Ishikawa (cell line): ENCODE data around the gene LAMC3.

Experiments
- CEBPB ChIP-seq: IDR thresholded peaks from 2 replicates; pipeline ENCODE4 v1.6.1; 2012
- CREB1 ChIP-seq: IDR thresholded peaks from 2 replicates; pipeline ENCODE4 v1.6.1; 2012; ENCODE audit warnings: low read depth
- EGR1 ChIP-seq: IDR thresholded peaks from 2 replicates; pipeline ENCODE4 v1.6.1; 2012
- EP300 ChIP-seq: IDR thresholded peaks from 2 replicates; pipeline ENCODE4 v1.6.1; 2012; ENCODE audit warnings: borderline replicate concordance
- FOXM1 ChIP-seq: IDR thresholded peaks from 2 replicates; pipeline ENCODE4 v1.6.1; 2012; ENCODE audit warnings: low read depth, borderline replicate concordance
- MAX ChIP-seq: IDR thresholded peaks from 2 replicates; pipeline ENCODE4 v1.6.1; 2012
- NFIC ChIP-seq: IDR thresholded peaks from 2 replicates; pipeline ENCODE4 v1.6.1; 2012
- RAD21 ChIP-seq: IDR thresholded peaks from 2 replicates; pipeline ENCODE4 v1.6.1; 2012; ENCODE audit warnings: low read depth
- REST ChIP-seq: IDR thresholded peaks from 2 replicates; pipeline ENCODE4 v1.6.1; 2012; ENCODE audit warnings: low read depth, mild to moderate bottlenecking
- TAF1 ChIP-seq: IDR thresholded peaks from 2 replicates; pipeline ENCODE4 v1.6.1; 2012; ENCODE audit warnings: low read depth, mild to moderate bottlenecking
- TCF12 ChIP-seq: IDR thresholded peaks from 2 replicates; pipeline ENCODE4 v1.6.1; 2012; ENCODE audit warnings: low read depth
- TEAD4 ChIP-seq: IDR thresholded peaks from 2 replicates; pipeline ENCODE4 v1.6.1; 2012
- YY1 ChIP-seq: IDR thresholded peaks from 2 replicates; pipeline ENCODE4 v1.6.1; 2012; ENCODE audit warnings: low read depth
- ZBTB7A ChIP-seq: IDR thresholded peaks from 2 replicates; pipeline ENCODE4 v1.6.1; 2012; ENCODE audit warnings: low read depth
- TF ChIP-seq, protein P1 (sequence below): IDR thresholded peaks from 2 replicates; pipeline ENCODE4 v1.6.1; 2012

LAMC3 gene

DNA sequence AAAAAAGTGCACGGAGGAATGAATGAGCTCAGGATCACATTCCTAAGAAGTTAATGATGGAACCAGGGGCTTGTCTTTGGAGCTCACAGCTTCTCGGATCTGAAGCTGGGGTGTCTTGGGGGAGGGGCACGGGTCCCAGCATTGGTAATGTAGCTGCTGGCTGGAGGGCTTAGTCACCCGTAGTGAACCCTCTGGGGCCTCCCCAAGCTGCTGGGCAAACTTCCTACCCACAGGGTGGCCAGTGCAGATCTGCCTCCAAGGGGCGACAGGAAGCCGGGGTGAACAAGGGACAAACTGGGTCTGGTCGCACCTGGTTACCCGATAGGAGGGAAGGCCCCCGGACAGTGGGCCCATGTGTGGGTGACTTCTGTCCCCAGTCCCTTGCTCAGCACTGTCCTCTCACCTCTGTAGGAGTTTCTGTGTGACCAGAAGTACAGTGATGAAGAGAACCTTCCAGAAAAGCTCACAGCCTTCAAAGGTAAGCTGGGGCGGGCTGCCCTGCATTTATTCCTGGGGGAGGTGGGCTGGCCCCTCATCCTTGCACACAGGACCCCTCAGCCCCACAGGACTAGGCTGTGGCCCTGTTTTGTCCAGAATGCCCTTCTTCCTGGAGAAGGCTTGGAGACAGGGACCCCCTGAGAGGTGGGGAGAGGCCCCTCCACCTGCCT is 102.3 kb downstream of the LAMC3 start:
- TF ChIP-seq RAD21 (no peak), EP300 (no peak), TEAD4 (no peak), CEBPB (no peak), YY1 (no peak), TCF12 (no peak), MAX (no peak), NFIC (no peak), FOXM1 (no peak), EGR1 (no peak), TAF1 (no peak), CREB1 (no peak), ZBTB7A (no peak), REST (no peak)
- TF ChIP-seq, protein P1, sequence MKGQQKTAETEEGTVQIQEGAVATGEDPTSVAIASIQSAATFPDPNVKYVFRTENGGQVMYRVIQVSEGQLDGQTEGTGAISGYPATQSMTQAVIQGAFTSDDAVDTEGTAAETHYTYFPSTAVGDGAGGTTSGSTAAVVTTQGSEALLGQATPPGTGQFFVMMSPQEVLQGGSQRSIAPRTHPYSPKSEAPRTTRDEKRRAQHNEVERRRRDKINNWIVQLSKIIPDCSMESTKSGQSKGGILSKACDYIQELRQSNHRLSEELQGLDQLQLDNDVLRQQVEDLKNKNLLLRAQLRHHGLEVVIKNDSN, result no peak

DNA sequence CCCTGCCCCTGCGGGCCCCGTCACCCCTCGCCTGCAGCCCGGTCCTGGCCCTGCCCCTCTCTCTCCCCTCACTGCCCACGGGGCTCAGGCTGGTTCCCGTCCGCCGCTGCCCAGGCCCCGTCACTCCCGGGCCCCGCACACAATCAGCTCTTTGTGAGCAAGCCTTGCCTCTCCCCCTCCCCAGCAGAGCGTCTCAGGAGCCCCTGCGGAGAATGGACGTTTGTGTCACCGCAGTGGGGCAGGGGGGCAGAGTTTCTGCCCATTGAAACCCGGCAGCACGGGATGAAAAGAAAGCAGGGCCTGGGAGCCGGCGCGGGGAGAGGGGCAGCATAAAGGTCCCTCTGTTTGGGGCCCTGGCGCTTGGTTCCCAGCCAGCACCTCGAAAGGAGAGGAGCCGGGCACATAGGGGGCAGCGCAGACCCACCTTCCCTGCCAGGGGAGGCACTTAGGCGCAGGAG is 102.9 kb downstream of the LAMC3 start:
- no peak for TF ChIP-seq FOXM1
- TF ChIP-seq EP300, result no peak
- no peak for TF ChIP-seq YY1
- no peak for TF ChIP-seq ZBTB7A
- no peak for TF ChIP-seq NFIC
- TF ChIP-seq REST, result no peak
- TF ChIP-seq, protein P1, result no peak
- TF ChIP-seq MAX, result no peak
- TF ChIP-seq EGR1, result no peak
- no peak for TF ChIP-seq TCF12
- TF ChIP-seq TEAD4, result no peak
- TF ChIP-seq CEBPB, result no peak
- no peak for TF ChIP-seq CREB1

DNA sequence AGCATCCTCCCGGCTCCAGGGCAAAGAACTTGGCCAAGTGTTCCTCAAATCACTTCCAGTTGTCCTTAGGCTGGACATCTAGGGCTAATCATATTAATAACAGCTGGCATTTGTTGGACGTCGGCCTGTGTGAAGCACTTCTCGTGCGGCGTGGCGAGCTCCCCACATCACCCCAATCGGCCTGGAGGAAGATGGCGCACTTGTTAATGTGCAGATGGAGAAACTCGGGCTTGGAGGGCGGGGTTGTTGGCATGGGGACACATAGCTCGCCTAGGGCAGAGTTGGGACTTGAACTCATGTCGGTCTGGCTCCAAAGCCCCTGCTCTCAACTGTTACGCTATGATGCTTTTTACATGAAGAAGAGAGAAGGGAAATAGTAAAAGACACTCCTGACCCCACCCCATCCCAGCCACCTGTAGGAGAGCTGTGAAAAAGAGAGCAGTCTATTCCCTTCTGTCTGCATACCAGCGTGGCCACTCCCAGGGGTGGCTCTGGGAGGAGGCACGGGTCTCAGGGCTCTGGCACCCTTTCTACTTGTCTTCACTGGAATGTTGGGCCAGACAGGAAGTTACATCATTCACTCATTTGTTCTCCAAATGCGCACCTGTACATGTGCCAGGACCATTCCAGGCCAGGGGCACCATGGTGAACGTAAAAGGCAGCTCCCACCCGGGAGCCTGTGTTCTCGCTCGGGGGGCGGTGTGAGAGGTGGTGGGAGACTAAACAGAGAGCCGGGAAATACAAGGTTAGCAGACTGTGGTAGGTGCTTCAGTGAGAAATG is 103.6 kb downstream of the LAMC3 start:
- TF ChIP-seq NFIC, result 0 out of 2 replicates have a peak, but pooled peaks have one; percentile 26
- no peak for TF ChIP-seq FOXM1
- TF ChIP-seq TAF1, result no peak
- peak; percentile 72 for TF ChIP-seq TEAD4
- TF ChIP-seq MAX, result peak; percentile 28; the same call in 1 of the 2 replicates
- TF ChIP-seq EGR1, result no peak
- no peak for TF ChIP-seq EP300
- TF ChIP-seq TCF12, result no peak
- no peak for TF ChIP-seq YY1
- TF ChIP-seq CEBPB, result 0 out of 2 replicates have a peak, but pooled peaks have one; percentile 15
- no peak for TF ChIP-seq REST
- TF ChIP-seq RAD21, result no peak
